Keratinocyte (primary cell): ENCODE measurements around the gene PRRT1B.
A peak's percentile ranks its signal among the peaks of the same experiment; 100 is the strongest.

Experiments used
- CTCF ChIP-seq, 3 experiments: IDR thresholded peaks in 1 of 3; conservative IDR thresholded peaks in 1 of 3; optimal IDR thresholded peaks in 1 of 3; 2 replicates in 2 of 3; 3 replicates in 1 of 3; pipeline versions ENCODE3 to v1.5.1; 2011; ENCODE audit warnings: low read length in 3 of 3, mild to moderate bottlenecking in 3 of 3, moderate library complexity in 2 of 3, control low read depth in 1 of 3, inconsistent platforms in 1 of 3; ENCODE audit not compliant: insufficient read depth in 2 of 3; ENCODE audit errors: extremely low read depth in 1 of 3
- EZH2 ChIP-seq: IDR thresholded peaks from one replicate; pipeline ENCODE4 v1.6.1; 2012; ENCODE audit warnings: inconsistent platforms, mild to moderate bottlenecking, low read length, moderate library complexity

GRCh38 chr9:131529597-131530545 is 15.5 kb upstream of the PRRT1B start:
- peak in 1 of 3 experiments; percentile 18 for TF ChIP-seq CTCF (optimal IDR thresholded peaks at IDR 0.05 in 1 of 3, IDR thresholded peaks at IDR 0.05 in 1 of 3, conservative IDR thresholded peaks at IDR 0.05 in 1 of 3; ENCODE audit: extremely low read depth in 1 of 3, insufficient read depth in 2 of 3, low read length in 3 of 3)
- no peak for TF ChIP-seq EZH2
